WTC11 (cell line): ENCODE data around the gene WNK1. TPM values are rescaled to one million over a fixed set of nuclear protein-coding genes. Genes with fewer than 3 reads are reported as not detected.

ENCODE experiments used
- ATAC-seq: fragments of 200-7000 bp; cut with Tn5 transposase; 2 replicates; pipeline ENCODE4 v1.10.0; 2021; ENCODE audit warnings: mild to moderate bottlenecking, moderate library complexity
- CTCF ChIA-PET: fragments of 300-600 bp; sonication (Branson Sonifier 250); formaldehyde crosslinking; loops from one replicate; lab custom pipeline; 2021; ENCODE audit warnings: antibody characterized with exemption; lab: Charles Lee
- POLR2A ChIA-PET: fragments of 350-600 bp; sonication (Branson Sonifier 250); formaldehyde crosslinking; loops from one replicate; lab custom pipeline; 2021; ENCODE audit warnings: antibody characterized with exemption; lab: Charles Lee
- DNase-seq: peaks from one replicate; pipeline ENCODE4 v3.0.0; 2021; ENCODE audit warnings: low spot score
- H3K27ac Mint-ChIP-seq: 2 replicates; pipeline ENCODE4 v1.8.0; 2021; ENCODE audit warnings: mixed read lengths
- H3K27me3 Mint-ChIP-seq: 2 replicates; pipeline ENCODE4 v1.8.0; 2021; ENCODE audit warnings: low read depth, mild to moderate bottlenecking, moderate library complexity, mixed read lengths
- H3K36me3 Mint-ChIP-seq: 2 replicates; pipeline ENCODE4 v1.8.0; 2021; ENCODE audit warnings: mixed read lengths
- H3K4me1 Mint-ChIP-seq: 2 replicates; pipeline ENCODE4 v1.8.0; 2022; ENCODE audit warnings: mixed read lengths
- H3K4me3 Mint-ChIP-seq: 2 replicates; pipeline ENCODE4 v1.8.0; 2021; ENCODE audit warnings: mild to moderate bottlenecking, moderate library complexity, mixed read lengths
- H3K9me3 Mint-ChIP-seq: 2 replicates; pipeline ENCODE4 v1.8.0; 2021; ENCODE audit warnings: mixed read lengths
- ARID4B ChIP-seq: sonication (generic); formaldehyde crosslinking; IDR thresholded peaks from 2 replicates; pipeline ENCODE4 v1.8.0; 2023; ENCODE audit warnings: missing genetic modification reagents, mild to moderate bottlenecking, borderline replicate concordance
- ATF1 ChIP-seq: sonication (generic); formaldehyde crosslinking; IDR thresholded peaks from 2 replicates; pipeline ENCODE4 v1.8.1; 2023; ENCODE audit warnings: mild to moderate bottlenecking, moderate library complexity, missing genetic modification reagents
- ATF2 ChIP-seq: sonication (generic); formaldehyde crosslinking; IDR thresholded peaks from 2 replicates; pipeline ENCODE4 v1.8.1; 2022; ENCODE audit warnings: low read depth, missing genetic modification reagents, borderline replicate concordance
- CDX4 ChIP-seq: fragments of 250-450 bp; sonication (Bioruptor Pico); IDR thresholded peaks from 2 replicates; pipeline ENCODE4 v1.9.0; 2021; ENCODE audit warnings: moderate library complexity, mild to moderate bottlenecking, inconsistent platforms, borderline replicate concordance
- CREB1 ChIP-seq: sonication (generic); formaldehyde crosslinking; IDR thresholded peaks from 2 replicates; pipeline ENCODE4 v1.8.0; 2023; ENCODE audit warnings: mild to moderate bottlenecking, missing genetic modification reagents
- CREM ChIP-seq: sonication (generic); formaldehyde crosslinking; IDR thresholded peaks from 2 replicates; pipeline ENCODE4 v1.8.1; 2022; ENCODE audit warnings: mild to moderate bottlenecking, missing genetic modification reagents, moderate library complexity
- E2F1 ChIP-seq: sonication (generic); formaldehyde crosslinking; IDR thresholded peaks from 2 replicates; pipeline ENCODE4 v1.8.0; 2022; ENCODE audit warnings: mild to moderate bottlenecking, missing genetic modification reagents
- E2F4 ChIP-seq: sonication (generic); formaldehyde crosslinking; IDR thresholded peaks from 2 replicates; pipeline ENCODE4 v1.8.1; 2022; ENCODE audit warnings: low read depth, mild to moderate bottlenecking, moderate library complexity, missing genetic modification reagents, borderline replicate concordance
- EMX1 ChIP-seq: fragments of 250-450 bp; sonication (Bioruptor Pico); IDR thresholded peaks from 2 replicates; pipeline ENCODE4 v1.8.0; 2021; ENCODE audit warnings: mild to moderate bottlenecking
- ETV6 ChIP-seq: sonication (generic); formaldehyde crosslinking; IDR thresholded peaks from 2 replicates; pipeline ENCODE4 v1.8.1; 2022; ENCODE audit warnings: mild to moderate bottlenecking, missing genetic modification reagents
- IRF2 ChIP-seq: sonication (generic); formaldehyde crosslinking; IDR thresholded peaks from 2 replicates; pipeline ENCODE4 v1.8.0; 2022; ENCODE audit warnings: low read depth, missing genetic modification reagents, borderline replicate concordance
- JUN ChIP-seq: sonication (generic); formaldehyde crosslinking; IDR thresholded peaks from 2 replicates; pipeline ENCODE4 v1.8.0; 2023; ENCODE audit warnings: mild to moderate bottlenecking, missing genetic modification reagents
- MLX ChIP-seq: sonication (generic); formaldehyde crosslinking; IDR thresholded peaks from 2 replicates; pipeline ENCODE4 v1.8.1; 2023; ENCODE audit warnings: mild to moderate bottlenecking, missing genetic modification reagents, moderate library complexity
- SMAD3 ChIP-seq: sonication (generic); formaldehyde crosslinking; IDR thresholded peaks from 2 replicates; pipeline ENCODE4 v1.8.0; 2022; ENCODE audit warnings: missing genetic modification reagents, mild to moderate bottlenecking, borderline replicate concordance
- SMAD4 ChIP-seq: sonication (generic); formaldehyde crosslinking; IDR thresholded peaks from 2 replicates; pipeline ENCODE4 v1.8.0; 2022; ENCODE audit warnings: mild to moderate bottlenecking, missing genetic modification reagents
- ZNF396 ChIP-seq: fragments of 250-450 bp; sonication (Bioruptor Pico); IDR thresholded peaks from 2 replicates; pipeline ENCODE4 v1.8.0; 2021; ENCODE audit warnings: mild to moderate bottlenecking, moderate library complexity, borderline replicate concordance
- ZNF423 ChIP-seq: fragments of 250-450 bp; sonication (Bioruptor Pico); IDR thresholded peaks from 2 replicates; pipeline ENCODE4 v2.1.2; 2022; ENCODE audit warnings: mild to moderate bottlenecking, moderate library complexity
- ZNF532 ChIP-seq: fragments of 250-450 bp; sonication (Bioruptor Pico); IDR thresholded peaks from 2 replicates; pipeline ENCODE4 v1.9.0; 2021; ENCODE audit warnings: mild to moderate bottlenecking, borderline replicate concordance
- total RNA-seq: library from RNA; stranded (reverse); gene quantifications from 3 replicates; pipeline ENCODE4 v1.2.3, GENCODE V29; 2021

WNK1 gene
- total RNA-seq, 1 experiment from 2014 or later, result 118 TPM

- TF ChIP-seq ZNF532 (CRISPR knock-in tag) (no peak), MLX (CRISPR knock-in tag) (no peak), CREM (no peak), ZNF423 (CRISPR knock-in tag) (no peak)
These were observed 193.8 kb downstream of the WNK1 start (continued) for GRCh38 chr12:946212-946611.

- no peak for ATAC-seq
- CTCF ChIA-PET, result no interaction called here
- H3K9me3 Mint-ChIP-seq, result no peaks in the 10 kb centered on the region
- TF ChIP-seq ATF1, result no peak
- no peak for TF ChIP-seq SMAD3 (CRISPR knock-in tag)
- TF ChIP-seq E2F4 (CRISPR knock-in tag), result no peak
- TF ChIP-seq ARID4B (CRISPR knock-in tag), result no peak
- TF ChIP-seq E2F1, result no peak
- no peak for TF ChIP-seq EMX1
- no peak for TF ChIP-seq IRF2 (CRISPR knock-in tag)
- no peak for TF ChIP-seq ETV6 (CRISPR knock-in tag)
- no peak for TF ChIP-seq CDX4 (CRISPR knock-in tag)
- no peak for TF ChIP-seq JUN
- no peak for TF ChIP-seq ZNF396 (CRISPR knock-in tag)
- TF ChIP-seq ATF2 (CRISPR knock-in tag), result no peak
- no peak for TF ChIP-seq SMAD4
- TF ChIP-seq CREB1 (CRISPR knock-in tag), result no peak
- TF ChIP-seq, all 79 proteins: peak for 0
- POLR2A ChIA-PET, result no interaction called here
- no peak for DNase-seq
- no peak overlapping the region; the same call in 1 of the 2 replicates for H3K4me3 Mint-ChIP-seq
- H3K27me3 Mint-ChIP-seq, result no peaks in the 10 kb centered on the region
- peaks cover 9% of the 10 kb centered on the region for H3K4me1 Mint-ChIP-seq
- H3K27ac Mint-ChIP-seq, result peak overlapping the region; percentile 66; the same call in 1 of the 2 replicates
- H3K36me3 Mint-ChIP-seq, result peaks cover 21% of the 10 kb centered on the region
These were observed 194.3 kb downstream of the WNK1 start for GRCh38 chr12:946631-947030.
